ENCODE data around the gene KDM8.

DNA sequence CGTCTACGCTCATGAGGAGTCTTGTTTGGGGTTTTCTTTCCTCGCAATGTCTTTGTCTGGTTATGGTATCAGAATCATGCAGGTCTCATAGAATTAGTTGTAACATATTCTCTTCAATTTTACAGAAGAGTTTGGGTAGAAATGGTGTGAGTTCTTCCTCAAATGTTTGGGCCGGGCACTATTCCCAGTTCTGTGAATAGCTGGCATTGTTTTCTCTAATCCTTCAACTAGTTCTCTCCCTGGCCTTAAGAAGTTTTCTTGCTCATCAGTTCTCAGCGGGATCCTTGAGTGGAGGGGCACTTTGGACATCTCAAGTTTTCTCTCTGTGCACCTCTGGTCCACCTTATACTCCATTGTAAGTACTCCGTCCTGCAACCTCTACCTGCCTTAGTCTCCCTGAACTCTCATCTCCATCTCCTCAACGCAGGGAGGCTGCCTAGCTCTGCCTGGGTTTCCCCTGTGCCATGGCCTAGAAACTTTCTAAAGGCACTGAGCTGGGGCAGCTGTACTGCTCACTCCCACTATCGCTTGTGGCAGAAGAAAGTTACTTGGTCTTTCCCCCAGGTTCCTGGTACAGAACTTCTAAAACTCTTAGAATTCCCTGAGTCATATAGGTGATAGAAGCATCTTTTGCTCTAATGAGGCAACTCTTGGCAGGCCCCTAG, 48.3 kb downstream of the KDM8 start:
- TF ChIP-seq EZH2 (IDR thresholded peaks at IDR 0.05; ENCODE audit: borderline replicate concordance, low read depth, low read length, severe bottlenecking) (no peak), POLR2A (IDR thresholded peaks at IDR 0.05; ENCODE audit: low read depth, low read length) (no peak)
- TF ChIP-seq, protein P1, sequence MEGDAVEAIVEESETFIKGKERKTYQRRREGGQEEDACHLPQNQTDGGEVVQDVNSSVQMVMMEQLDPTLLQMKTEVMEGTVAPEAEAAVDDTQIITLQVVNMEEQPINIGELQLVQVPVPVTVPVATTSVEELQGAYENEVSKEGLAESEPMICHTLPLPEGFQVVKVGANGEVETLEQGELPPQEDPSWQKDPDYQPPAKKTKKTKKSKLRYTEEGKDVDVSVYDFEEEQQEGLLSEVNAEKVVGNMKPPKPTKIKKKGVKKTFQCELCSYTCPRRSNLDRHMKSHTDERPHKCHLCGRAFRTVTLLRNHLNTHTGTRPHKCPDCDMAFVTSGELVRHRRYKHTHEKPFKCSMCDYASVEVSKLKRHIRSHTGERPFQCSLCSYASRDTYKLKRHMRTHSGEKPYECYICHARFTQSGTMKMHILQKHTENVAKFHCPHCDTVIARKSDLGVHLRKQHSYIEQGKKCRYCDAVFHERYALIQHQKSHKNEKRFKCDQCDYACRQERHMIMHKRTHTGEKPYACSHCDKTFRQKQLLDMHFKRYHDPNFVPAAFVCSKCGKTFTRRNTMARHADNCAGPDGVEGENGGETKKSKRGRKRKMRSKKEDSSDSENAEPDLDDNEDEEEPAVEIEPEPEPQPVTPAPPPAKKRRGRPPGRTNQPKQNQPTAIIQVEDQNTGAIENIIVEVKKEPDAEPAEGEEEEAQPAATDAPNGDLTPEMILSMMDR (IDR thresholded peaks at IDR 0.05; ENCODE audit: extremely low read depth in 1 of 2, insufficient read depth in 1 of 2, low read depth in 1 of 2, low read length in 2 of 2), result no peak
